GM18508 (cell line): ENCODE results near the gene MYADM.

Source experiments
- ATAC-seq: cut with Tn5 transposase; IDR thresholded peaks from one replicate; pipeline ENCODE4 v1.9.1; 2021; ENCODE audit warnings: moderate number of reproducible peaks; ENCODE audit not compliant: insufficient read depth, unreplicated experiment

MYADM gene

GRCh38 chr19:53908935-53909415, 41.3 kb downstream of the MYADM start, which contains the start of gene CACNG7:
TSS of gene CACNG7 (plus strand) at chr19:53909278. CDS start at chr19:53912832, 3,554 bp downstream.
- no peak for ATAC-seq

GRCh38 chr19:53909471-53910169, 41.9 kb downstream of the MYADM start:
- ATAC-seq: no peak

- no peak for ATAC-seq
Measured at GRCh38 chr19:53910170-53910518, 42.5 kb downstream of the MYADM start.

- no peak for ATAC-seq
Measured at GRCh38 chr19:53912653-53913052, 45.0 kb downstream of the MYADM start.

GRCh38 chr19:53915000-53915399, 47.3 kb downstream of the MYADM start:
- no peak for ATAC-seq

- no peak for ATAC-seq
Measured at GRCh38 chr19:53916004-53916403, 48.3 kb downstream of the MYADM start.

GRCh38 chr19:53917356-53917755, 49.7 kb downstream of the MYADM start:
- ATAC-seq: no peak
